Measurements from ENCODE around the gene CRADD.
"Not testable (repeated sequence)": the region's sequence is repeated elsewhere in the genome, so short reads cannot be mapped to it uniquely, and the experiment has no call there.

The CRADD gene

DNA sequence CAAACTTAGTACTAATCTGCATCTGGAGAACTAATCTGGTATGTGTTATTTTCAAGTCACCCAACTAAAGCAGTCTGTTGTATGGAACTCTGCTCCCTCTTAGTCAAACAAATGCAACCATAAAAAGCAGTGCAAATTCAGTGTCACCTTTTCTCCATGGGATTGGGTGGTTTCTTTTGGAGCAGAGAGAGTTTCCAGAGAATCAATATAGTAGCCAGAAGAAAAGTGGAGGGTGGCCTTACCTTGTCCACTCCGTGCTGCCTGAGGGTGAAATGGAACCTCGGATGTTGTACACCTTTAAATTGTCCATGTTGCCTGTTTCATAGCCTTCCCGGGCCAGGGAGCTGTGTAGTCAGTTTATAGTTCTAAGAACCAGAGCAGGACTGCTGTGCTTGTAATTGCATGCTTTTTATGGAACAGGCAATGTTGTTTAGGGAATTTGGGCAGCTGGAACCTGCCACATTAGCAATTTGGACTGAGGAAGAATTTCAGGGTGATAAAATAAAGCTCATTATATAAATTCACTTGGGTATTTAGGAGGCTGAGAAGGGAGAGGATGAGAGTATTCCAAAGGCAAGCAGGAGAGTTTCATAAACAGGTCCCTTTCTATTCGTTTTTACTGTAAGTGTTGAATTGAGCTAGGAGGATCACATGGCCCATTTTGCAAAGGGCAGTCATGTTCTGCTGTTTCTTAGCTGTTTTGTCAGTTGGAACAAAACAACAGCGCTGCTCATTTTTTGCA lies 60.5 kb downstream of the CRADD start:
- no peak for DNase-seq (ENCODE audit: low read depth in 2 of 2)

GRCh38 chr12:93738199-93739058 lies 61.3 kb downstream of the CRADD start:
- no peak for DNase-seq (ENCODE audit: low read depth in 2 of 2)

GRCh38 chr12:93740751-93741150 lies 63.6 kb downstream of the CRADD start:
- DNase-seq (ENCODE audit: low read depth in 2 of 2): no peak

- no peak for DNase-seq (ENCODE audit: low read depth in 2 of 2)
These were observed 64.5 kb downstream of the CRADD start for GRCh38 chr12:93741659-93742109.

GRCh38 chr12:93742110-93742934 lies 65.1 kb downstream of the CRADD start:
- DNase-seq (ENCODE audit: low read depth in 2 of 2): peak; percentile 9 to 33

DNA sequence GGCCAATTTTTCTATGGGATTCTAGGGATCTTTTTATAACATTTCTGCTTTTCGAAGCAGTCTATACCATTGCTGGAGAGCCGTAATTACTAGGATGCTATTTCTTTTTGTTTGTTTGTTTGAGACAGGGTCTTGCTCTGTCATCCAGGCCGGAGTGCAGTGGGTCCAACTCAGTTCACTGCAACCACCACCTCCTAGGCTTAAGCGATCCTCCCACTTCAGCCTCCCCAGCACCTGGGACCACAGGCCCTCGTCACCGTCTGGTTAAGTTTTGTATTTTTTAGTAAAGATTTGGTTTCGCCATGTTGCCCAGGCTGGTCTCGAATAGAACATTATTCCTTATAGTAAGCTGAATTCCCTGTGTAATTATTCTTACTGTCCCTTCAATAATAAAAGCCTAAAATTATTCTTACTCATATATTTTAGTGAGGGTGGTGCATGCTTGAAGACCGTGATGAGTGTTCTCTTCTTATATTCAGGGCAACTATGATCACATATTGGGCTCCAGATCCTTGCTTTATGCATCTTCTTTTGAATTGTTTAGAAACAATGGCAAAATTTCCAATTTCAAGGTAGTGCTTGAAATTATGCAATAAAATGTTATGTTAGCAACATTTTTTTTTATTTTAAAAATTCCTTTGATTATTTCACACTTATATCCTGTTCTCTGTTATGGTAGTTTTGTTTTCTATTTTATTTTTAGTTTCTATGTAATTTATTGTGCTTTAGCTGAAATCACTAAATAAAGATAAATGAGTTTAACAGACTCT lies 66.2 kb downstream of the CRADD start:
- no peak for DNase-seq (ENCODE audit: low read depth in 2 of 2)

DNA sequence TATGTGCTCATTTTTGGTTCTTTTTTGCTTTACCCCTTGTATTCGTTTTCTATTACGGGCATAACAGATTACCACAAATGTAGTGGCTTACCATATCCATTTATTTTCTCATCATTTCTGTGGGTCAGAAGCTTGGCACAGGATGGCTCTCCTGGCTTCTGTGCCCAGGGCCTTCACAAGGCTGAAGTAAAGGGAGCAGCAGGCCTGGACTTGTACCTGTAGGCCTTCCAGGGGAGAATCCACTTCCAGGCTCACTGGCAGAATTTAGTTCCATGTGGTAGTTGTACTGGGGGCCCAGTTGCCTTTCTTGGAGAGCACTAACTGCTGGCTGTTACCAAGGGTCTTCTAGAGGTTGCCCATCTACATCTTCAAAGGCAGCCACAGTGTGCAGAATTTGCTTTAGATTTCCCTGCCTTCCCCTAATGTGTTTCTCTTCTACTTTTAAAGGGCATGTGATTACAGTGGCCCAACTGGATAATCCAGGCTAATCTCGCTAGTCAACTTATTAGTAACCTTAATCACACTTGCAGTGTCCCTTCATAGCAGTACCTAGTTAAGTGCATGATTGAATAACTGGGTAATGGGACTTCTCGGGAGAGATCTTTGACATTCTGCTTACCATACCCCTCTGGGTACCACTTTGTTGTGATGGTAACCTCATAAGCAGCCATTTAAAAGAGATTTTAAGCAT lies 67.0 kb downstream of the CRADD start:
- DNase-seq (ENCODE audit: low read depth in 2 of 2): no peak

DNA sequence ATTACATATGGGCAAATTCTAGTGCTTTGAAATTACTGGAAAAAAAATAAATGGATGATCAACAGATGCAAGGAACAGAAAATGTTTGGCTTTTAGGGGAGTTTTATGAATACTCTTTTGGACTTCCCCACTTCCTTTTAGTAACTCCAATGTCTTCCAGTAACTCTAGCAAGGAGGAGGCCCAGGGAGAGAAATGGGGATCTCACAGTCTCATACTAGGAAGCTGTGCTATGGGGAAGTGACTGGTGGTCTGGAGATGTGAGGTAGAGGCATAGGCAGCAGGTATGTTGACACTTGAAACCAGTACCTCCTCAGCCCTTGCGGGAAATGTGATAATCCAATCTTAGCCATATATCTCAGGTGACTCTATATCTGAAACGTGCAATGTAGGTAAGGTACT lies 68.1 kb downstream of the CRADD start:
- no peak for DNase-seq (ENCODE audit: low read depth in 2 of 2)

DNA sequence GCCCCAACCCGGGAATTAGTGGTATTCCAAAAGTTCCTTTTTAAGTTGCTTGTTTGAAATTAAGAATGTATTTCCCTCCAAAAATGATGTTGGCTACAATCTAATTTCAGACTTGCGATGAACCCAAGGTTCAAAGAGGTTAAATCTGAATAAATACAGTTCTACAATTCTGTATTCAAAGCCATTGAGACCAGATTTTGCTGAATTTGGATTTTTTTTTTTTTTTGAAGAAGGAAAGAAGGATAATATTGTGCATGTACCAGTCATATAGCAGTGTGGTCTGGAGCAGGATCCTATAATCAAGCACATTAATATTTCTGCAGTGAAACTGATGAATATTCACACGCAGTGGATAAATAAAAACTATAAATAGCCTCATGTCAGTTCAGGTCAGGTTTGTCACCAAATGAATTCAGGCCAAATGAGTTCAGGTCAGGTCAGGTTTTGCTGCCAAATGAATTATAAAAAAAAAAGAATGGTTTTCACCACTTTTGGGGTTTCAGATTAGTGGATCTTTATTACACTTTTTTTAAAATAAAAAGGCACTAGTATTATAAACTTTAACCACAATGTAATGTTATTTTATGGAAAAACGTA lies 69.5 kb downstream of the CRADD start:
- no peak for DNase-seq (ENCODE audit: low read depth in 2 of 2)

- no peak for DNase-seq (ENCODE audit: low read depth in 2 of 2)
These were observed 71.7 kb downstream of the CRADD start for GRCh38 chr12:93748672-93749383.

DNA sequence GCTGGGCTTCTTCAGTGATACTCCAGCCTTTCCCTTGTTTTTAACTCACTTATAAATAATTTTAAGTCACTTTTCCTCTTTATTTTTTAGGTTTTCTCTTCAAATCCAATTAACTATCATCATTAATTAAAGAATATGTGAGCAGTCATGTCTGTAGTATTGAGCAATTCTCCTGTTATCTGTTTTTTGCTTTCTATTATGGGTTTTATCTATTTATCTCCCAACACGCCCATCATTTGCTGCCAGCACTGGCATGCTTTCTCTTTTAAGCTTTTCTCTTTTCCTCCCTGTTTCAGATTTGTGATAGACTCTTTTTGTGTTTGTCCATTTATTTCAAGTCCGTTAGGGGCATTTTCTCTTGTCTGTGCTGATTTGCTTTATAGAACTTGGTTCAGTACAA lies 72.3 kb downstream of the CRADD start:
- no peak for DNase-seq (ENCODE audit: low read depth in 2 of 2)

DNA sequence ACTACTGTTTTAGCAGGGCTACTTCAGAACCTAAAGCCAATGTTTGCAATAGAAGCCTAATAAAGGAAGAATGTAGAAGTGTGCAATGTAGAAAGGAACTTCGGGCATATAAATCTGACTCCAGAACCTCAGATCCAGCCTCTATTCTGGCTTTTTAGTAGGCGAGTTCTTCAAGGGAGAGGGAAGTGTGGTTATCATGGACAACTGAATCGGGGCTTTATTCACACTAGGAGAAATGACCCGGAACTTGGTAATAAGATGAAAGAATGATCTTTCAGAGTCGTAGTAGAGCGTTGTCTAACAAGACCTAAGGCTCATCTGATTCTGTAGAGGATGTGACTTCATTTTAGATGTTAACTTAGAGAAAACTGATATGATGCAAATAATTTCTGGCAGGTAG lies 72.9 kb downstream of the CRADD start:
- no peak for DNase-seq (ENCODE audit: low read depth in 2 of 2)

- no peak for DNase-seq (ENCODE audit: low read depth in 2 of 2)
These were observed 74.9 kb downstream of the CRADD start for GRCh38 chr12:93751864-93752610.

DNA sequence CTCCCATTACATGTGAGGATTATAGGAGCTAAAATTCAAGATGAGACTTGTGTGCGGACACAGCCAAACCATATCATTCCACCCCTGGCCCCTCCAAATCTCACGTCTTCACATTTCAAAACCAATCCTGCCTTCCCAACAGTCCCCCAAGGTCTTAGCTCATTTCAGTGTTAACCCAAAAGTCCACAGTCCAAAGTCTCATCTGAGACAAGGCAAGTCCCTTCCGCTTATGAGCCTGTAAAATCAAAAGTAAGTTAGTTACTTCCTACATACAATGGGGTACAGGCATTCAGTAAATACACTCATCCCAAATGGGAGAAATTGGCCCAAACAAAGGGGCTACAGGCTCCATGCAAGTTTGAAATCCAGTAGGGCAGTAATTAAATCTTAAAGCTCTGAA lies 76.1 kb downstream of the CRADD start:
- no peak for DNase-seq (ENCODE audit: low read depth in 2 of 2)

DNA sequence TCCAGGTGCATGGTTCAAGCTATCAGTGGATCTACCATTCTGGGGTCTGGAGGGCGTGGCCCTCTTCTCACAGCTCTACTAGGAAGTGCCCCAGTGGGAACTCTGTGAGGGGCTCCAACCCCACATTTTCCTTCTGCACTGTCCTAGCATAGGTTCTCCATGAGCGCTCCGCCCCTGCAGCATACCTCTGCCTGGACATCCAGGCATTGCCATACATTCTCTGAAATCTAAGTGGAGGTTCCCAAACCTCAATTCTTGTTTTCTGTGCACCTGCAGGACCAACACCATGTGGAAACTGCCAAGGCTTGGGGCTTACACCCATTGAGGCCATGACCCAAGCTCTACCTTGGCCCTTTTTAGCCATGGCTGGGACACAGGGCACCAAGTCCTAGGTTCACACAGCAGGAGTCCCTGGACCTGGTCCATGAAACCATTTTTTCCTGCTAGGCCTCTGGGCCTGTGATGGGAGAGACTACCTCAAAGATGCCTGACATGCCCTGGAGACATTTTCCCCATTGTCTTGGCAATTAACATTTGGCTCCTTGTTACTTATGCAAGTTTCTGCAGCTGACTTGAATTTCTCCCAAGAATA lies 76.8 kb downstream of the CRADD start:
- no peak for DNase-seq (ENCODE audit: low read depth in 2 of 2)

GRCh38 chr12:93754859-93755258 lies 77.7 kb downstream of the CRADD start:
- not testable (repeated sequence) for DNase-seq (ENCODE audit: low read depth in 2 of 2)

DNA sequence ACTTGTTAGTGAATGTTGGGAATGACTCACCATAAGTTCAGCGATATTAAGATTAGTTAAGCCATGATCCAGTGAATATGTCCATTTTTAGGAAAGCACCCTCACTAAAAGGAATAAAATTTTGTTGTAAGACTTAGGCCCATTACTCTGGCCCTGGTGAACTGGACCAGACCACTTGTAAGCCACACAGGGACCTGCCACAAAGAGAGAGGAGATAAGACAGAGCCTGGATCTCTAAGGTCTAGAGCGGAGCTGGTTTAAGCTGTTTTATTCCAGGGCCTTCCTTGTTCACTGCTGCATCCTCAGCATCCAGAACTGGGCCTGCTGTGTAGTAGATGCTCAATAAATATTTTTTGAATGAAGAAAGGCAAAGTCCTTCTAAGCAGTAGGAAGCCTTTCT lies 79.1 kb downstream of the CRADD start:
- DNase-seq (ENCODE audit: low read depth in 2 of 2): no peak

Data from stimulated activated CD4-positive, alpha-beta T cell treated with anti-CD3 and anti-CD28 coated beads, Interleukin-15, amount 100 ng/mL, for 48 hours (primary cell).